Panc1 (cell line): Measurements from ENCODE around the gene ANKRD17. TPM values are rescaled to one million over a fixed set of nuclear protein-coding genes. Genes with fewer than 3 reads are reported as not detected.

ENCODE experiments used
- ATAC-seq: fragments of 200-7000 bp; cut with Tn5 transposase; 2 replicates; pipeline ENCODE4 v1.9.1; 2020; ENCODE audit warnings: mild to moderate bottlenecking, moderate library complexity
- BruUV-seq: library from RNA; stranded (reverse); fragments of 400-500 nt; replicated peaks from 2 replicates; lab custom pipeline; 2021; lab: Mats Ljungman, UMichigan
- CTCF ChIA-PET: fragments of 300-600 bp; sonication (Branson Sonifier 250); formaldehyde crosslinking; loops from one replicate; lab custom pipeline; 2022; ENCODE audit warnings: antibody characterized with exemption; lab: Charles Lee
- POLR2A ChIA-PET: fragments of 300-600 bp; sonication (Branson Sonifier 250); formaldehyde crosslinking; loops from one replicate; lab custom pipeline; 2022; ENCODE audit warnings: antibody characterized with exemption; lab: Charles Lee
- DNase-seq: peaks from one replicate; pipeline ENCODE4 v3.0.0-alpha.2; 2010; ENCODE audit warnings: low read depth, low spot score
- H3K27ac ChIP-seq: 2 replicates; pipeline ENCODE4 v1.5.1; 2011; ENCODE audit warnings: mild to moderate bottlenecking, low read length, inconsistent platforms
- H3K27me3 ChIP-seq: fragments of 200-500 bp; sonication (Bioruptor generic); 2 replicates; pipeline ENCODE4 v1.6.0; 2014; ENCODE audit warnings: low read length, inconsistent platforms; ENCODE audit not compliant: control insufficient read depth, insufficient read depth
- H3K36me3 ChIP-seq: fragments of 200-500 bp; sonication (Bioruptor generic); 2 replicates; pipeline ENCODE4 v1.5.1; 2014; ENCODE audit warnings: inconsistent platforms, mild to moderate bottlenecking, low read length, moderate library complexity; ENCODE audit not compliant: control insufficient read depth, insufficient read depth
- H3K4me1 ChIP-seq: 2 replicates; pipeline ENCODE4 v1.5.1; 2011; ENCODE audit warnings: inconsistent platforms, mild to moderate bottlenecking, low read length, moderate library complexity; ENCODE audit not compliant: control insufficient read depth, insufficient read depth
- H3K4me3 ChIP-seq, 2 experiments: 2 replicates each; pipeline ENCODE4 v1.5.1; 2011 to 2012; ENCODE audit warnings: low read depth in 2 of 2, low read length in 2 of 2, mild to moderate bottlenecking in 2 of 2, inconsistent platforms in 1 of 2, moderate library complexity in 1 of 2
- H3K9me3 ChIP-seq: fragments of 200-500 bp; sonication (Bioruptor generic); 2 replicates; pipeline ENCODE4 v1.5.1; 2014; ENCODE audit warnings: low read depth, mild to moderate bottlenecking, inconsistent platforms, low read length, moderate library complexity; ENCODE audit not compliant: control insufficient read depth, insufficient read depth
- POLR2AphosphoS5 ChIP-seq: IDR thresholded peaks from 2 replicates; pipeline ENCODE4 v1.6.1; 2012; ENCODE audit warnings: mild to moderate bottlenecking, low read depth, low read length, moderate library complexity
- SIN3A ChIP-seq: IDR thresholded peaks from 2 replicates; pipeline ENCODE4 v1.6.1; 2012; ENCODE audit warnings: low read depth, mild to moderate bottlenecking, low read length, moderate library complexity, borderline replicate concordance; ENCODE audit not compliant: insufficient read depth
- TCF7L2 ChIP-seq: IDR thresholded peaks from 2 replicates; pipeline ENCODE4 v1.6.1; 2011; ENCODE audit warnings: mild to moderate bottlenecking, low read depth, low read length, inconsistent platforms
- in situ Hi-C: cut with HindIII; loops from 2 replicates; pipeline ENCODE4 v1.10.0; 2016; ENCODE audit warnings: low sequenced_read_pairs, low pct_unique_long_range_greater_than_20kb
- intact Hi-C: fragments of 100-400 bp; cut with micrococcal nuclease; formaldehyde crosslinking; loops from one replicate; pipeline ENCODE4 v1.10.0; 2022; ENCODE audit not compliant: unreplicated experiment
- total RNA-seq: library from RNA; stranded (reverse); gene quantifications from one replicate; pipeline ENCODE4 v1.2.1, GENCODE V29; 2021; ENCODE audit not compliant: unreplicated experiment
- TF ChIP-seq, protein P1 (sequence below): fragments of 450-650 bp; IDR thresholded peaks from 2 replicates; pipeline ENCODE4 v1.5.1; 2017; ENCODE audit warnings: mild to moderate bottlenecking
- TF ChIP-seq, protein P2 (sequence below), 2 experiments: IDR thresholded peaks; 2 replicates each; pipeline ENCODE4 v1.6.1; 2011 to 2012; ENCODE audit warnings: low read depth in 2 of 2, control low read depth in 1 of 2, low read length in 1 of 2, mild to moderate bottlenecking in 1 of 2, moderate library complexity in 1 of 2; ENCODE audit not compliant: insufficient read depth in 1 of 2

ANKRD17 gene
- total RNA-seq, 1 experiment from 2014 or later: 38.5 TPM

GRCh38 chr4:73236151-73236550, 22.4 kb downstream of the ANKRD17 start:
- Histone ChIP-seq H3K4me1 (no peaks in the 10 kb centered on the region), H3K27ac (no peak overlapping the region), H3K4me3 (no peak overlapping the region), H3K36me3 (no peaks in the 10 kb centered on the region; the same call in 1 of the 2 replicates), H3K9me3 (no peaks in the 10 kb centered on the region), H3K27me3 (no peaks in the 10 kb centered on the region)
- CTCF ChIA-PET: no interaction called here
- ATAC-seq: no peak
- BruUV-seq: no TSS peak
- intact Hi-C loops (no loop called here), in situ Hi-C loops (no loop called here)
- no peak for TF ChIP-seq POLR2AphosphoS5
- TF ChIP-seq, protein P1, sequence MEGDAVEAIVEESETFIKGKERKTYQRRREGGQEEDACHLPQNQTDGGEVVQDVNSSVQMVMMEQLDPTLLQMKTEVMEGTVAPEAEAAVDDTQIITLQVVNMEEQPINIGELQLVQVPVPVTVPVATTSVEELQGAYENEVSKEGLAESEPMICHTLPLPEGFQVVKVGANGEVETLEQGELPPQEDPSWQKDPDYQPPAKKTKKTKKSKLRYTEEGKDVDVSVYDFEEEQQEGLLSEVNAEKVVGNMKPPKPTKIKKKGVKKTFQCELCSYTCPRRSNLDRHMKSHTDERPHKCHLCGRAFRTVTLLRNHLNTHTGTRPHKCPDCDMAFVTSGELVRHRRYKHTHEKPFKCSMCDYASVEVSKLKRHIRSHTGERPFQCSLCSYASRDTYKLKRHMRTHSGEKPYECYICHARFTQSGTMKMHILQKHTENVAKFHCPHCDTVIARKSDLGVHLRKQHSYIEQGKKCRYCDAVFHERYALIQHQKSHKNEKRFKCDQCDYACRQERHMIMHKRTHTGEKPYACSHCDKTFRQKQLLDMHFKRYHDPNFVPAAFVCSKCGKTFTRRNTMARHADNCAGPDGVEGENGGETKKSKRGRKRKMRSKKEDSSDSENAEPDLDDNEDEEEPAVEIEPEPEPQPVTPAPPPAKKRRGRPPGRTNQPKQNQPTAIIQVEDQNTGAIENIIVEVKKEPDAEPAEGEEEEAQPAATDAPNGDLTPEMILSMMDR: no peak
- TF ChIP-seq SIN3A: no peak
- TF ChIP-seq, protein P2, sequence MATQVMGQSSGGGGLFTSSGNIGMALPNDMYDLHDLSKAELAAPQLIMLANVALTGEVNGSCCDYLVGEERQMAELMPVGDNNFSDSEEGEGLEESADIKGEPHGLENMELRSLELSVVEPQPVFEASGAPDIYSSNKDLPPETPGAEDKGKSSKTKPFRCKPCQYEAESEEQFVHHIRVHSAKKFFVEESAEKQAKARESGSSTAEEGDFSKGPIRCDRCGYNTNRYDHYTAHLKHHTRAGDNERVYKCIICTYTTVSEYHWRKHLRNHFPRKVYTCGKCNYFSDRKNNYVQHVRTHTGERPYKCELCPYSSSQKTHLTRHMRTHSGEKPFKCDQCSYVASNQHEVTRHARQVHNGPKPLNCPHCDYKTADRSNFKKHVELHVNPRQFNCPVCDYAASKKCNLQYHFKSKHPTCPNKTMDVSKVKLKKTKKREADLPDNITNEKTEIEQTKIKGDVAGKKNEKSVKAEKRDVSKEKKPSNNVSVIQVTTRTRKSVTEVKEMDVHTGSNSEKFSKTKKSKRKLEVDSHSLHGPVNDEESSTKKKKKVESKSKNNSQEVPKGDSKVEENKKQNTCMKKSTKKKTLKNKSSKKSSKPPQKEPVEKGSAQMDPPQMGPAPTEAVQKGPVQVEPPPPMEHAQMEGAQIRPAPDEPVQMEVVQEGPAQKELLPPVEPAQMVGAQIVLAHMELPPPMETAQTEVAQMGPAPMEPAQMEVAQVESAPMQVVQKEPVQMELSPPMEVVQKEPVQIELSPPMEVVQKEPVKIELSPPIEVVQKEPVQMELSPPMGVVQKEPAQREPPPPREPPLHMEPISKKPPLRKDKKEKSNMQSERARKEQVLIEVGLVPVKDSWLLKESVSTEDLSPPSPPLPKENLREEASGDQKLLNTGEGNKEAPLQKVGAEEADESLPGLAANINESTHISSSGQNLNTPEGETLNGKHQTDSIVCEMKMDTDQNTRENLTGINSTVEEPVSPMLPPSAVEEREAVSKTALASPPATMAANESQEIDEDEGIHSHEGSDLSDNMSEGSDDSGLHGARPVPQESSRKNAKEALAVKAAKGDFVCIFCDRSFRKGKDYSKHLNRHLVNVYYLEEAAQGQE (IDR thresholded peaks at IDR 0.05; ENCODE audit: insufficient read depth in 1 of 2, low read depth in 2 of 2, low read length in 1 of 2): no peak
- TF ChIP-seq TCF7L2: no peak
- POLR2A ChIA-PET: no interaction called here
- DNase-seq: no peak

DNA sequence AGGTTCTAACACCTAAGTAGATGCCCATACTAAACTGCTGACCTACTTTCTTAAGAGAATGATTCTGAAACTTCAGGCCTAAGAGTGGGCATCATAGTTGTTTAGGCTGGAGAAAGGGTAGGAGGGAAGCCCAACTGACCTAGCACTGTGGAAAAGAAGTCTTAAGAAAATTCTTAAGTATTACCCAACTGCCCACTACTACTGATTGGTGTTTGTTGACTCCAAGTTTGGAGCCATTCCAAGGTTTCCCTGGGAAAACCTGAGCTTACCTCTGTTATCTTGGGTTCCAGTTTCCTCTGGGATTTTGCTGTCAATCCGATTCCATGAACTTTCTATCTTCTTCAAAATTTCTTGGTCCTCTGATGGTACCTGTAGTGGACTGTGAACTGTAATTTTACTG, 23.9 kb downstream of the ANKRD17 start:
- in situ Hi-C loops (no loop called here), intact Hi-C loops (no loop called here)
- ChIA-PET CTCF (no interaction called here), POLR2A (no interaction called here)
- DNase-seq (no peak), ATAC-seq (no peak)
- Histone ChIP-seq H3K36me3 (no peaks in the 10 kb centered on the region; the same call in 1 of the 2 replicates), H3K27ac (no peak overlapping the region), H3K27me3 (no peaks in the 10 kb centered on the region), H3K4me3 (no peak overlapping the region), H3K4me1 (no peaks in the 10 kb centered on the region), H3K9me3 (no peaks in the 10 kb centered on the region)
- TF ChIP-seq TCF7L2 (no peak), SIN3A (no peak), POLR2AphosphoS5 (no peak)
- TF ChIP-seq, protein P1: no peak
- TF ChIP-seq, protein P2 (IDR thresholded peaks at IDR 0.05; ENCODE audit: insufficient read depth in 1 of 2, low read depth in 2 of 2, low read length in 1 of 2): no peak
- no TSS peak for BruUV-seq
